K562 (cell line): ENCODE results near the gene UNKL. TPM values are rescaled to one million over a fixed set of nuclear protein-coding genes. Genes with fewer than 3 reads are reported as not detected.

ENCODE experiments used
- ATAC-seq: fragments of 200-7000 bp; cut with Tn5 transposase; 3 replicates; pipeline ENCODE4 v1.9.1; 2020; ENCODE audit warnings: moderate library complexity
- BruUV-seq: library from RNA; stranded (reverse); fragments of 400-500 nt; replicated peaks from 2 replicates; lab custom pipeline; 2021; lab: Mats Ljungman, UMichigan
- CTCF ChIA-PET: fragments of 300-600 bp; formaldehyde crosslinking; extraction: SDS; loops from one replicate; lab custom pipeline; 2021; ENCODE audit warnings: low intra/inter-chr PET ratio; lab: Yijun Ruan, JAX
- POLR2A ChIA-PET: fragments of 300-600, 350-650 bp; sonication (Branson Sonifier 250); formaldehyde crosslinking; extraction: SDS; loops from one replicate; lab custom pipeline; 2021; ENCODE audit warnings: antibody characterized with exemption, inconsistent platforms; lab: Yijun Ruan, JAX
- DNase-seq, 4 experiments: peaks; one replicate each; pipeline versions ENCODE4 v3.0.0 to v3.0.0-alpha.2; 2011 to 2018; ENCODE audit warnings: low spot score in 3 of 4, mixed read lengths in 3 of 4; ENCODE audit errors: extremely low read depth in 1 of 4
- FAIRE-seq: peaks from 2 replicates; lab custom pipeline; 2011; peaks lifted over from hg19 to GRCh38; lab: Jason Lieb, UNC
- H2AFZ ChIP-seq: 2 replicates; pipeline ENCODE4 v1.6.0; 2011; ENCODE audit warnings: low read depth, low read length, control low read depth, inconsistent platforms
- H3K27ac ChIP-seq: fragments of 200-600 bp; 3 replicates; pipeline ENCODE4 v1.8.0; 2011; ENCODE audit warnings: low read depth, mild to moderate bottlenecking, control low read depth, inconsistent platforms, low read length, moderate library complexity, mixed read lengths; ENCODE audit errors: extremely low read depth
- H3K27me3 ChIP-seq, 2 experiments: fragments of 300-600 bp in 1 of 2; 2 replicates in 1 of 2; 3 replicates in 1 of 2; pipeline versions ENCODE4 v1.6.0 to v1.8.0; 2011; ENCODE audit warnings: inconsistent platforms in 2 of 2, low read length in 2 of 2, mild to moderate bottlenecking in 1 of 2, mixed read lengths in 1 of 2, moderate library complexity in 1 of 2; ENCODE audit not compliant: control insufficient read depth in 2 of 2, insufficient read depth in 2 of 2
- H3K36me3 ChIP-seq: fragments of 300-600 bp; 3 replicates; pipeline ENCODE4 v1.8.0; 2011; ENCODE audit warnings: mild to moderate bottlenecking, low read length, inconsistent platforms; ENCODE audit not compliant: control insufficient read depth, insufficient read depth
- H3K4me1 ChIP-seq, 2 experiments: fragments of 200-600 bp in 1 of 2; replicated peaks in 1 of 2; 2 replicates in 1 of 2; 3 replicates in 1 of 2; pipeline versions ENCODE4 v1.5.1 to v1.8.0; 2011; ENCODE audit warnings: inconsistent platforms in 2 of 2, low read length in 2 of 2, mild to moderate bottlenecking in 1 of 2, mixed read lengths in 1 of 2, moderate library complexity in 1 of 2; ENCODE audit not compliant: control insufficient read depth in 2 of 2, insufficient read depth in 2 of 2
- H3K4me2 ChIP-seq: 2 replicates; pipeline ENCODE4 v1.6.1; 2011; ENCODE audit warnings: low read length, control low read depth, inconsistent platforms, mixed read lengths; ENCODE audit not compliant: insufficient read depth
- H3K4me3 ChIP-seq: fragments of 200-600 bp; sonication (generic), shearing (Covaris generic); 2 replicates; pipeline ENCODE4 v1.5.1; 2016; ENCODE audit warnings: control low read depth, inconsistent platforms
- H3K79me2 ChIP-seq: fragments of 200-600 bp; 3 replicates; pipeline ENCODE4 v1.8.0; 2011; ENCODE audit warnings: low read length, inconsistent platforms; ENCODE audit not compliant: control insufficient read depth, insufficient read depth
- H3K9ac ChIP-seq, 2 experiments: 2 replicates each; pipeline versions ENCODE4 v1.6.0 to v1.6.1; 2011; ENCODE audit warnings: low read depth in 2 of 2, low read length in 2 of 2, control low read depth in 1 of 2, inconsistent platforms in 1 of 2, mild to moderate bottlenecking in 1 of 2, mixed read lengths in 1 of 2; ENCODE audit not compliant: insufficient read depth in 1 of 2
- H3K9me1 ChIP-seq: one replicate; pipeline ENCODE4 v1.6.0; 2011; ENCODE audit warnings: inconsistent platforms, mild to moderate bottlenecking, low read length, moderate library complexity; ENCODE audit not compliant: control insufficient read depth, insufficient read depth
- H3K9me3 ChIP-seq: replicated peaks from 2 replicates; pipeline ENCODE4 v1.5.1; 2011; ENCODE audit warnings: low read depth, low read length, inconsistent platforms; ENCODE audit not compliant: control insufficient read depth, insufficient read depth
- H4K20me1 ChIP-seq: replicated peaks from 2 replicates; pipeline ENCODE4 v1.6.1; 2011; ENCODE audit warnings: low read length, inconsistent platforms, mixed read lengths; ENCODE audit not compliant: control insufficient read depth, insufficient read depth
- BCL6 ChIP-seq: fragments of 250-450 bp; sonication (Bioruptor Pico); IDR thresholded peaks from 2 replicates; pipeline ENCODE4 v1.4.0; 2020
- ILF3 ChIP-seq: fragments of 450-650 bp; IDR thresholded peaks from 2 replicates; pipeline ENCODE4 v1.6.1; 2018; ENCODE audit warnings: antibody characterized with exemption, mild to moderate bottlenecking, moderate library complexity, borderline replicate concordance
- SMAD3 ChIP-seq: fragments of 450-650 bp; formaldehyde crosslinking; conservative IDR thresholded peaks from 2 replicates; pipeline ENCODE4 v1.4.0; 2020; ENCODE audit warnings: mild to moderate bottlenecking
- SPI1 ChIP-seq: IDR thresholded peaks from 2 replicates; pipeline ENCODE4 v1.6.1; 2011; ENCODE audit warnings: low read depth, low read length, control low read depth, borderline replicate concordance
- ZNF282 ChIP-seq: sonication (generic); formaldehyde crosslinking; IDR thresholded peaks from 2 replicates; pipeline ENCODE4 v1.8.1; 2023; ENCODE audit warnings: missing genetic modification reagents
- ZNF347 ChIP-seq: fragments of 450-650 bp; formaldehyde crosslinking; IDR thresholded peaks from 2 replicates; pipeline ENCODE4 v1.4.0; 2020; ENCODE audit warnings: low read depth, mild to moderate bottlenecking, moderate library complexity
- ZNF507 ChIP-seq: conservative IDR thresholded peaks from 2 replicates; pipeline ENCODE4 v1.6.1; 2017; ENCODE audit warnings: missing genetic modification characterization, missing compliant biosample characterization
- WGBS: fragments of 100-300 bp; shearing (Covaris generic); methylation state at CpG from one replicate; pipeline ENCODE4 v1.1.6; 2016; ENCODE audit warnings: low coverage, mixed read lengths; ENCODE audit not compliant: insufficient coverage; ENCODE audit errors: missing lambda C conversion rate; 5-methylcytosine and 5-hydroxymethylcytosine counted together
- in situ Hi-C: fragments of 300-500 bp; cut with MboI; formaldehyde crosslinking; loops from 4 replicates; pipeline ENCODE4 v1.15.0; 2018; ENCODE audit warnings: inconsistent platforms, mixed read lengths
- intact Hi-C: fragments of 100-400 bp; cut with micrococcal nuclease; formaldehyde crosslinking; loops from 2 replicates; pipeline ENCODE4 v1.14.2; 2022
- polyA plus RNA-seq, 8 experiments: library from polyadenylated mRNA; depleted of rRNA in 4 of 8; stranded (reverse) in 5 of 8; unstranded in 3 of 8; fragments of >200 nt; fragmentation: Nextera tagmentation in 2 of 8; fragmentation: Illumina TruSeq in 1 of 8; extraction: Ambion mirVana in 2 of 8; extraction: Trizol in 1 of 8; gene quantifications; 2 replicates each; pipeline versions ENCODE4 v1.2.1 to v1.2.3, GENCODE V29; 2011 to 2014; ENCODE audit warnings: inconsistent platforms in 1 of 8, missing spikeins in 1 of 8
- total RNA-seq, 7 experiments: library from RNA; depleted of rRNA in 6 of 7; stranded (reverse); fragments of >200 nt in 6 of 7; fragmentation: Illumina TruSeq in 2 of 7; extraction: Trizol in 2 of 7; gene quantifications; 2 replicates each; pipeline versions ENCODE4 v1.2.1 to v1.2.3, GENCODE V29; 2011 to 2021; ENCODE audit warnings: low replicate concordance in 1 of 7

UNKL gene
- total and polyA plus RNA-seq, 9 of the 15 experiments (the other 6 are each of a cell fraction or from before 2014, with no cell fraction given) = 0.37 to 30.2 (median 5.1) TPM

- Histone ChIP-seq H3K27me3 (peaks cover 0 to 4% of the 10 kb centered on the region in 2 experiments; a peak in 1 of 5 replicates), H3K4me1 (peaks cover 6 to 91% of the 10 kb centered on the region in 2 experiments), H2AFZ (no peak overlapping the region), H3K36me3 (no peaks in the 10 kb centered on the region), H3K9ac (no peak overlapping the region; a peak in 1 of 4 replicates), H3K9me3 (no peaks in the 10 kb centered on the region), H3K4me2 (no peak overlapping the region), H3K4me3 (no peak overlapping the region), H3K9me1 (no peaks in the 10 kb centered on the region), H3K79me2 (no peaks in the 10 kb centered on the region), H3K27ac (no peak overlapping the region), H4K20me1 (peaks cover 14% of the 10 kb centered on the region)
- ChIA-PET POLR2A (interaction anchor here (3.0 kb wide), 1 partner anchor 38 kb away, joined by 21 read pairs; no protein-coding TSS in a partner anchor), CTCF (no interaction called here)
- no peak for FAIRE-seq
- in situ Hi-C loops (no loop called here), intact Hi-C loops (loop anchor here (10.0 kb wide), 1 partner anchor 46 kb away; no protein-coding TSS in a partner anchor)
- no peak for DNase-seq
- 56% methylated on average over 24 of the region's 36 CpGs for WGBS
- BruUV-seq = no TSS peak
- ATAC-seq = no peak
- no peak for TF ChIP-seq ZNF507
- no peak for TF ChIP-seq BCL6 (CRISPR knock-in tag)
- no peak for TF ChIP-seq ILF3
- no peak for TF ChIP-seq SMAD3 (CRISPR knock-in tag)
- TF ChIP-seq ZNF347 (CRISPR knock-in tag) = no peak
- TF ChIP-seq SPI1 = 0 out of 2 replicates have a peak, but pooled peaks have one; percentile 2
- TF ChIP-seq ZNF282 (CRISPR knock-in tag) = 0 out of 2 replicates have a peak, but pooled peaks have one; percentile 28
Observed at GRCh38 chr16:1340730-1341494, 73.6 kb downstream of the UNKL start.
